Measurements from ENCODE around the gene CLEC11A. TPM values are rescaled to one million over a fixed set of nuclear protein-coding genes. Genes with fewer than 3 reads are reported as not detected.

Gene CLEC11A
- total and polyA plus RNA-seq, 9 of the 15 experiments (the other 6 are each of a cell fraction or from before 2014, with no cell fraction given): 0.39 to 43.9 (median 3.4) TPM

DNA sequence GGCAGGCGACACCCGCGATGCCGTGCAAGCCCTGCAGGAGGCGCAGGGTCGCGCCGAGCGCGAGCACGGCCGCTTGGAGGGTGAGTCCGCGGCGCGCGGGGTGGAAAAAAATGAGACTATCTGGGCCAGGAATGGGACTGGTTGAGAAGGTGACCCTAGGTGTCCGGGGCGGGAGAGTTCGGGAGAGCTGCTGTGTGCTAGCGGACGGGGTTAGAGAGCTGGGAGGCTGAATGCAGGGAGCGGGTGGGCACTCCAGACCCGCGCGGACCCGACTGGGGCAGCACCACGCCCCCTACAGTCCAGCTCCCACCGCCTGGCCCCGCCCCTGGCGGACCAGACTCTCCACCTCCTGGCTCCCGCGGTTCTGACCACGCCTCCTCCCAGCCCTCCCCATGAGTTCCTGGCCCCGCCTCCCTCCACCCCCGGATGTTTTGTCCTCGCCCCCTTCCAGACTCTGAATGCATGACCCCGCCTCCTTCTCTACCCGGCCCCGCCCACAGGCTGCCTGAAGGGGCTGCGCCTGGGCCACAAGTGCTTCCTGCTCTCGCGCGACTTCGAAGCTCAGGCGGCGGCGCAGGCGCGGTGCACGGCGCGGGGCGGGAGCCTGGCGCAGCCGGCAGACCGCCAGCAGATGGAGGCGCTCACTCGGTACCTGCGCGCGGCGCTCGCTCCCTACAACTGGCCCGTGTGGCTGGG lies 1.5 kb downstream of the CLEC11A start (continued):
- TF ChIP-seq ID3 (CRISPR knock-in tag; IDR thresholded peaks at IDR 0.05): no peak
- TF ChIP-seq ID3 (tag; IDR thresholded peaks at IDR 0.05): peak; percentile 76
- peak; percentile 70 for TF ChIP-seq HMGN3 (IDR thresholded peaks at IDR 0.05; ENCODE audit: borderline replicate concordance, extremely low read depth, insufficient read length, low read depth, low read length)
- TF ChIP-seq ZNF174 (CRISPR knock-in tag; IDR thresholded peaks at IDR 0.05): no peak
- TF ChIP-seq SIX5 (IDR thresholded peaks at IDR 0.05; ENCODE audit: borderline replicate concordance in 1 of 2, insufficient read depth in 1 of 2, low read depth in 1 of 2, low read length in 2 of 2): no peak
- TF ChIP-seq, protein P1, sequence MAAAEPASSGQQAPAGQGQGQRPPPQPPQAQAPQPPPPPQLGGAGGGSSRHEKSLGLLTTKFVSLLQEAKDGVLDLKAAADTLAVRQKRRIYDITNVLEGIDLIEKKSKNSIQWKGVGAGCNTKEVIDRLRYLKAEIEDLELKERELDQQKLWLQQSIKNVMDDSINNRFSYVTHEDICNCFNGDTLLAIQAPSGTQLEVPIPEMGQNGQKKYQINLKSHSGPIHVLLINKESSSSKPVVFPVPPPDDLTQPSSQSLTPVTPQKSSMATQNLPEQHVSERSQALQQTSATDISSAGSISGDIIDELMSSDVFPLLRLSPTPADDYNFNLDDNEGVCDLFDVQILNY (CRISPR knock-in tag; IDR thresholded peaks at IDR 0.05): no peak
- no peak; the same call in 1 of the 2 replicates for TF ChIP-seq CBFA2T2 (conservative IDR thresholded peaks at IDR 0.05)
- peak; percentile 53; the same call in 1 of the 2 replicates for TF ChIP-seq EP400 (IDR thresholded peaks at IDR 0.05)
- TF ChIP-seq SREBF2 (CRISPR knock-in tag; IDR thresholded peaks at IDR 0.05): no peak
- peak; percentile 45 for TF ChIP-seq DACH1 (IDR thresholded peaks at IDR 0.05; ENCODE audit: partially characterized antibody)
- peak; percentile 90; the same call in 1 of the 2 replicates for TF ChIP-seq ZBTB7A (IDR thresholded peaks at IDR 0.05; ENCODE audit: borderline replicate concordance, control insufficient read depth, low read depth, low read length)
- TF ChIP-seq, protein P2, sequence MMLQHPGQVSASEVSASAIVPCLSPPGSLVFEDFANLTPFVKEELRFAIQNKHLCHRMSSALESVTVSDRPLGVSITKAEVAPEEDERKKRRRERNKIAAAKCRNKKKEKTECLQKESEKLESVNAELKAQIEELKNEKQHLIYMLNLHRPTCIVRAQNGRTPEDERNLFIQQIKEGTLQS (IDR thresholded peaks at IDR 0.05): no peak
- TF ChIP-seq, protein P2 (CRISPR knock-in tag; conservative IDR thresholded peaks at IDR 0.05): no peak; the same call in 1 of the 2 replicates
- TF ChIP-seq CREM (IDR thresholded peaks at IDR 0.05; ENCODE audit: low read depth): peak; percentile 65; the same call in 1 of the 2 replicates
- TF ChIP-seq, protein P3, sequence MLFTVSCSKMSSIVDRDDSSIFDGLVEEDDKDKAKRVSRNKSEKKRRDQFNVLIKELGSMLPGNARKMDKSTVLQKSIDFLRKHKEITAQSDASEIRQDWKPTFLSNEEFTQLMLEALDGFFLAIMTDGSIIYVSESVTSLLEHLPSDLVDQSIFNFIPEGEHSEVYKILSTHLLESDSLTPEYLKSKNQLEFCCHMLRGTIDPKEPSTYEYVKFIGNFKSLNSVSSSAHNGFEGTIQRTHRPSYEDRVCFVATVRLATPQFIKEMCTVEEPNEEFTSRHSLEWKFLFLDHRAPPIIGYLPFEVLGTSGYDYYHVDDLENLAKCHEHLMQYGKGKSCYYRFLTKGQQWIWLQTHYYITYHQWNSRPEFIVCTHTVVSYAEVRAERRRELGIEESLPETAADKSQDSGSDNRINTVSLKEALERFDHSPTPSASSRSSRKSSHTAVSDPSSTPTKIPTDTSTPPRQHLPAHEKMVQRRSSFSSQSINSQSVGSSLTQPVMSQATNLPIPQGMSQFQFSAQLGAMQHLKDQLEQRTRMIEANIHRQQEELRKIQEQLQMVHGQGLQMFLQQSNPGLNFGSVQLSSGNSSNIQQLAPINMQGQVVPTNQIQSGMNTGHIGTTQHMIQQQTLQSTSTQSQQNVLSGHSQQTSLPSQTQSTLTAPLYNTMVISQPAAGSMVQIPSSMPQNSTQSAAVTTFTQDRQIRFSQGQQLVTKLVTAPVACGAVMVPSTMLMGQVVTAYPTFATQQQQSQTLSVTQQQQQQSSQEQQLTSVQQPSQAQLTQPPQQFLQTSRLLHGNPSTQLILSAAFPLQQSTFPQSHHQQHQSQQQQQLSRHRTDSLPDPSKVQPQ (CRISPR knock-in tag; IDR thresholded peaks at IDR 0.05; ENCODE audit: borderline replicate concordance): no peak
- TF ChIP-seq ZNF830 (CRISPR knock-in tag; IDR thresholded peaks at IDR 0.05): no peak
- TF ChIP-seq ZNF609 (CRISPR knock-in tag; IDR thresholded peaks at IDR 0.05; ENCODE audit: borderline replicate concordance): peak; percentile 66; the same call in 1 of the 2 replicates
- TF ChIP-seq TARDBP (IDR thresholded peaks at IDR 0.05): peak; percentile 79; the same call in 1 of the 2 replicates
